ENCODE measurements around the gene ROBO1.

DNA sequence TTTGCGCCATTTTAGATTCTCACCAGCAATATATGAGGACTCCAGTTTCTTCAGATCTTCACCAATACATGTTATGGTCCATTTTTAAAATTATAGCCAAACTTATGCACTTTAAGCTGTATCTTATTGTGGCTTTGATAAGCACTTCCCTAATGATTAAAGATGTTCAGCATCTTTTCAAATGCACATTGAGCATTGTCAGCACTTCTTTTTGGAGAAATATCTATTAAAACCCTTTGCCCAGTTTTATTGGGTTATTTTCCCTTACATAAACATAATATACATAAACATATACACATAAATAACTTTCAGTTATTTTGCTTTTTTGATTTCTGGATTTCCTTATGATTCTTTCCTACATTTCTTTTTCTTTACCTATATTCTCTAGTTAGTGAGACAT is 83.8 kb downstream of the ROBO1 start:
- TF ChIP-seq CTCF (IDR thresholded peaks at IDR 0.05) = no peak
- no peak for TF ChIP-seq EZH2phosphoT487 (IDR thresholded peaks at IDR 0.05)
- no peak for TF ChIP-seq EZH2 (IDR thresholded peaks at IDR 0.05)
